OCI-LY7 (cell line): ENCODE data around the gene POLR2H. TPM values are rescaled to one million over a fixed set of nuclear protein-coding genes. Genes with fewer than 3 reads are reported as not detected.
"Not testable (repeated sequence)": the region's sequence is repeated elsewhere in the genome, so short reads cannot be mapped to it uniquely, and the experiment has no call there.

Experiments
- BruUV-seq: library from RNA; stranded (reverse); fragments of 400-500 nt; replicated peaks from 2 replicates; lab custom pipeline; 2021; lab: Mats Ljungman, UMichigan
- CTCF ChIA-PET: fragments of 300-600 bp; sonication (Branson Sonifier 250); formaldehyde crosslinking; loops from one replicate; lab custom pipeline; 2022; ENCODE audit warnings: antibody characterized with exemption; ENCODE audit not compliant: unreplicated experiment; lab: Charles Lee
- POLR2A ChIA-PET: fragments of 300-600 bp; sonication (Branson Sonifier 250); formaldehyde crosslinking; loops from one replicate; lab custom pipeline; 2022; ENCODE audit warnings: antibody characterized with exemption; lab: Charles Lee
- DNase-seq: peaks from one replicate; pipeline ENCODE4 v3.0.0-alpha.2; 2015; ENCODE audit warnings: low spot score
- H2AFZ ChIP-seq: fragments of 200-600 bp; sonication (generic), shearing (Covaris generic); 2 replicates; pipeline ENCODE4 v1.6.1; 2014; ENCODE audit warnings: mild to moderate bottlenecking, antibody characterized with exemption, low read length, moderate library complexity
- H3K27ac ChIP-seq: fragments of 200-600 bp; sonication (generic); 2 replicates; pipeline ENCODE4 v1.5.1; 2014; ENCODE audit warnings: mixed run types, low read depth, mild to moderate bottlenecking, moderate library complexity, low read length, inconsistent platforms; ENCODE audit not compliant: poor library complexity, severe bottlenecking
- H3K36me3 ChIP-seq: fragments of 200-600 bp; sonication (generic); 2 replicates; pipeline ENCODE4 v1.6.1; 2014; ENCODE audit warnings: mild to moderate bottlenecking, antibody characterized with exemption, low read length, moderate library complexity, mixed read lengths; ENCODE audit not compliant: insufficient read depth
- H3K4me1 ChIP-seq: fragments of 200-600 bp; sonication (generic); 2 replicates; pipeline ENCODE4 v1.5.1; 2014; ENCODE audit warnings: mild to moderate bottlenecking, low read length; ENCODE audit not compliant: insufficient read depth, poor library complexity, severe bottlenecking
- H3K4me2 ChIP-seq: fragments of 200-600 bp; sonication (generic); 2 replicates; pipeline ENCODE4 v1.6.1; 2014; ENCODE audit warnings: mild to moderate bottlenecking, low read length
- H3K4me3 ChIP-seq: fragments of 200-600 bp; sonication (generic); 2 replicates; pipeline ENCODE4 v1.5.1; 2014; ENCODE audit warnings: mild to moderate bottlenecking, low read depth, low read length; ENCODE audit not compliant: poor library complexity, severe bottlenecking
- H3K79me2 ChIP-seq: fragments of 200-600 bp; sonication (generic); 2 replicates; pipeline ENCODE4 v1.6.1; 2016; ENCODE audit warnings: low read depth, mild to moderate bottlenecking, low read length, moderate library complexity, mixed read lengths; ENCODE audit not compliant: insufficient read depth
- H3K9me2 ChIP-seq: fragments of 200-600 bp; sonication (generic); 2 replicates; pipeline ENCODE4 v1.6.1; 2016; ENCODE audit warnings: mild to moderate bottlenecking, low read length, mixed read lengths; ENCODE audit not compliant: insufficient read depth
- H3K9me3 ChIP-seq: fragments of 200-600 bp; sonication (generic); 2 replicates; pipeline ENCODE4 v1.6.1; 2014; ENCODE audit warnings: mild to moderate bottlenecking, mixed run types, low read length, mixed read lengths
- H4K20me1 ChIP-seq: fragments of 200-600 bp; sonication (generic); 2 replicates; pipeline ENCODE4 v1.6.1; 2014; ENCODE audit warnings: mild to moderate bottlenecking, antibody characterized with exemption, low read length, moderate library complexity, mixed read lengths; ENCODE audit not compliant: insufficient read depth
- EZH2phosphoT487 ChIP-seq: fragments of 200-600 bp; sonication (generic); IDR thresholded peaks from 2 replicates; pipeline ENCODE4 v1.6.1; 2018; ENCODE audit warnings: low read depth, borderline replicate concordance, mild to moderate bottlenecking, mixed run types, antibody characterized with exemption, low read length, moderate library complexity, mixed read lengths
- intact Hi-C: fragments of 100-400 bp; cut with micrococcal nuclease; formaldehyde crosslinking; loops from one replicate; pipeline ENCODE4 v1.10.0; 2022; ENCODE audit not compliant: unreplicated experiment
- total RNA-seq, 2 experiments: library from RNA; depleted of rRNA in 1 of 2; stranded (reverse); fragments of >200 nt in 1 of 2; shearing (Covaris generic) in 1 of 2; gene quantifications; 2 replicates each; pipeline ENCODE4 v1.2.3, GENCODE V29; 2014 to 2022
- TF ChIP-seq, protein P1 (sequence below): fragments of 200-600 bp; sonication (generic); conservative IDR thresholded peaks from 2 replicates; pipeline ENCODE4 v1.5.1; 2014; ENCODE audit warnings: mild to moderate bottlenecking, antibody characterized with exemption, low read length, moderate library complexity, mixed read lengths

POLR2H gene
- total RNA-seq, 2 experiments from 2014 or later = 80.1 to 85.8 TPM

DNA sequence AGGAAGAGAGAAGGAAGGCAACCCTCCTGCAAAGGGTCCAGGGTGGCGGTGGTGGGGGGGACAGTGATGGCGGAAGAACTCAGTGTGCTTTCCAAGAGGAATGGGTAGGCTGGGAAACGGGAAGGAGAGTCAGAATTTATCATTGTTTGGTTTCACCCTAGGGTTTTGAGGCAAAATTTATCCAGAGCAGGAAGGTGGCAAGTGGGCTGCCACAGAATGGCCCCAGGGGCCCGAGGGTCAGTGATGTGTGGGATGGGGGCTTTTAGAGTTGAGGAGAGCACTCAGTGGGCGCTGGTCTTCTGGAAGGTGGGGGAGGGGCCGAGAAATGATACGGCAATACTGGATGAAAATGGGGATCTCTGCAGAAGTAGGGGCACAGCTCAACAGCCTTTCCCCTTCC is 23.5 kb upstream of the POLR2H start:
- Histone ChIP-seq H3K9me3 (no peaks in the 10 kb centered on the region), H3K36me3 (peaks cover 27% of the 10 kb centered on the region), H3K9me2 (no peaks in the 10 kb centered on the region), H3K4me3 (no peak overlapping the region), H3K4me2 (no peak overlapping the region), H2AFZ (no peak overlapping the region), H4K20me1 (peaks cover 4% of the 10 kb centered on the region; the same call in 1 of the 2 replicates), H3K4me1 (peaks cover 8% of the 10 kb centered on the region), H3K27ac (no peak overlapping the region), H3K79me2 (no peaks in the 10 kb centered on the region)
- ChIA-PET POLR2A (interaction anchor here (1.2 kb wide), 1 partner anchor 10 kb away, joined by 4 read pairs; no protein-coding TSS in a partner anchor), CTCF (no interaction called here)
- intact Hi-C loops = no loop called here
- no TSS peak for BruUV-seq
- TF ChIP-seq, protein P1, sequence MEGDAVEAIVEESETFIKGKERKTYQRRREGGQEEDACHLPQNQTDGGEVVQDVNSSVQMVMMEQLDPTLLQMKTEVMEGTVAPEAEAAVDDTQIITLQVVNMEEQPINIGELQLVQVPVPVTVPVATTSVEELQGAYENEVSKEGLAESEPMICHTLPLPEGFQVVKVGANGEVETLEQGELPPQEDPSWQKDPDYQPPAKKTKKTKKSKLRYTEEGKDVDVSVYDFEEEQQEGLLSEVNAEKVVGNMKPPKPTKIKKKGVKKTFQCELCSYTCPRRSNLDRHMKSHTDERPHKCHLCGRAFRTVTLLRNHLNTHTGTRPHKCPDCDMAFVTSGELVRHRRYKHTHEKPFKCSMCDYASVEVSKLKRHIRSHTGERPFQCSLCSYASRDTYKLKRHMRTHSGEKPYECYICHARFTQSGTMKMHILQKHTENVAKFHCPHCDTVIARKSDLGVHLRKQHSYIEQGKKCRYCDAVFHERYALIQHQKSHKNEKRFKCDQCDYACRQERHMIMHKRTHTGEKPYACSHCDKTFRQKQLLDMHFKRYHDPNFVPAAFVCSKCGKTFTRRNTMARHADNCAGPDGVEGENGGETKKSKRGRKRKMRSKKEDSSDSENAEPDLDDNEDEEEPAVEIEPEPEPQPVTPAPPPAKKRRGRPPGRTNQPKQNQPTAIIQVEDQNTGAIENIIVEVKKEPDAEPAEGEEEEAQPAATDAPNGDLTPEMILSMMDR = no peak
- TF ChIP-seq EZH2phosphoT487 = no peak
- DNase-seq = no peak

DNA sequence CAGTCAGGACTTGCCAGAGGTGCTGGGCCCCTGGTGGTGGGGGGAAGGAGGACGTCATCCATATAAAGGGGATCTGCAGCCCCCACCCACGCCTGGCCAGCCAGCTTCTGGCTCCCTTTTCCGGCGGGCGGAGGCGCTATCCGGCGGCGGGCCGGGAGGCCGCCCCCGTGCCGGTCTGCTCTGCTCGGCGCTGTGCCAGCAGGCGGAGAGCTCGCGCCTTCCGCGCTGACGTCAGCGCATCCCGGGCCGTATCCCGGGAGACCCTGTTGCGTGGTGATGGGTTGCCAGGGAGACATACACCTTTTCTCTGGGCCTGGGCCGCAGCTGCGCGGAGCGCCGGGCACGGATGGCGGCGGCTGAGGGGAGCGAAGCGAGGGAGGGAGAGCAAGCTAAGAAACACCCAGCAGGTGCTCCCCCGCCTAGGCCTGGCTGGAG is 23.0 kb upstream of the POLR2H start:
- H3K36me3 ChIP-seq = peaks cover 21% of the 10 kb centered on the region; the same call in 1 of the 2 replicates
- peaks cover 8% of the 10 kb centered on the region for H3K4me1 ChIP-seq
- no peaks in the 10 kb centered on the region for H3K9me3 ChIP-seq
- no peak overlapping the region for H2AFZ ChIP-seq
- TF ChIP-seq EZH2phosphoT487 = no peak
- TF ChIP-seq, protein P1 = no peak
- no peaks in the 10 kb centered on the region for H3K9me2 ChIP-seq
- H3K79me2 ChIP-seq = no peaks in the 10 kb centered on the region
- POLR2A ChIA-PET = no interaction called here
- H3K27ac ChIP-seq = no peak overlapping the region
- no peak for DNase-seq
- intact Hi-C loops = no loop called here
- no peak overlapping the region for H3K4me3 ChIP-seq
- no TSS peak for BruUV-seq
- H3K4me2 ChIP-seq = no peak overlapping the region
- H4K20me1 ChIP-seq = peaks cover 4% of the 10 kb centered on the region; the same call in 1 of the 2 replicates
- CTCF ChIA-PET = no interaction called here

DNA sequence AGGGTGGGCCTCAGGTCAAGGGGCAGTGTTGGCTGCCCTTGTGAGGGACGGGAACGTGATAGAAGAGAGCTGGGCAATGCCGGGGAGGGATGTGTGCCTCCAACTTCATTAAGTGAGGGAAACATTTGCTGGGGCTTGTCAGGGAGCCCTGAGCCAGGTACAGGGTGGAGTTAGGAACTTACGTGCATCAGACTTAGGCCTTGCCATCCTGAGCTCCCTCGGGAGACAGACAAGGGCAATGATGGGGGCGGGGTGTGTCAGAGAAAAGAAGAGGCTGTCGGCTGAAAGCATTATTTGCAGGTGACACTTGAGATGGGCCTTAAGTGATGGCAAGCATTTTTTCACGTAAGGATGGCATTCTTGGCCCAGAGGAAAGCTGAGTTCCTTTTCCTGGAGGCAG is 22.5 kb upstream of the POLR2H start:
- ChIA-PET CTCF (no interaction called here), POLR2A (no interaction called here)
- intact Hi-C loops = no loop called here
- Histone ChIP-seq H4K20me1 (peaks cover 4% of the 10 kb centered on the region; the same call in 1 of the 2 replicates), H3K9me2 (no peaks in the 10 kb centered on the region), H3K79me2 (no peaks in the 10 kb centered on the region), H3K36me3 (peaks cover 17% of the 10 kb centered on the region; the same call in 1 of the 2 replicates), H2AFZ (no peak overlapping the region), H3K4me2 (no peak overlapping the region), H3K4me3 (no peak overlapping the region), H3K9me3 (no peaks in the 10 kb centered on the region), H3K27ac (no peak overlapping the region), H3K4me1 (peaks cover 8% of the 10 kb centered on the region)
- DNase-seq = no peak
- no TSS peak for BruUV-seq
- TF ChIP-seq, protein P1 = no peak
- no peak for TF ChIP-seq EZH2phosphoT487

DNA sequence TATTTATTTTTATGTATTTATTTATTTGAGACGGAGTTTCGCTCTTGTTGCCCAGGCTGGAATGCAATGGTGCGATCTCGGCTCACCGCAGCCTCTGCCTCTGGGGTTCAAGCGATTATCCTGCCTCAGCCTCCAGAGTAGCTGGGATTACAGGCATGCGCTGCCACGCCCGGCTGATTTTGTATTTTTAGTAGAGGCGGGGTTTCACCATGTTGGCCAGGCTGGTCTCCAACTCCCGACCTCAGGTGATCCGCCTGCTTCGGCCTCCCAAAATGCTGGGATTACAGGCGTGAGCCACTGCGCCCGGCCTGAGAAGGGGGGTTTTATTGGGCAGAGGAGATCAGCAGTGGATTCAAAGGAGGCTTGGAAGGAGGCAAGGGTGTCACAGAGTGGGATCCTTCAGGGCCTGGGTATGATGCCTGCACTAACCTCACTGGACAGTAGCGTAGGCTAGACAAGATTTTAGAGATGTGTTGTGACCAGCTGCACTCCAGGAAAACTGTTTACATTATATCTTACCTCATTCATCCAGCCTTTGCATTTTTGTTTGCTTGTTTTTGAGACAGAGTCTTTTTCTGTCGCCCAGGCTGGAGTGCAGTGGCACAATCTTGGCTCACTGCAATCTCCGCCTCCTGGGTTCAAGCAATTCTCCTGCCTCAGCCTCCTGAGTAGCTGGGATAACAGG is 21.9 kb upstream of the POLR2H start:
- H3K4me3 ChIP-seq, H3K4me2 ChIP-seq, H3K9me3 ChIP-seq, H4K20me1 ChIP-seq, intact Hi-C loops, H2AFZ ChIP-seq, H3K79me2 ChIP-seq, H3K27ac ChIP-seq, POLR2A ChIA-PET, CTCF ChIA-PET, BruUV-seq, DNase-seq, H3K4me1 ChIP-seq, H3K9me2 ChIP-seq: not testable (repeated sequence)
- peaks cover 11% of the 10 kb centered on the region; the same call in 1 of the 2 replicates for H3K36me3 ChIP-seq
